ENCODE measurements around the gene PTPRD.

Gene PTPRD

GRCh38 chr9:8653855-8654254 lies 1958.9 kb downstream of the PTPRD start:
- DNase-seq (ENCODE audit: insufficient read length) (no peak), FAIRE-seq (no peak)
- TF ChIP-seq POLR2AphosphoS5 (IDR thresholded peaks at IDR 0.05; ENCODE audit: low read depth, low read length) (no peak), POLR2A (IDR thresholded peaks at IDR 0.05; ENCODE audit: low read depth, low read length) (no peak), TAF1 (IDR thresholded peaks at IDR 0.05; ENCODE audit: borderline replicate concordance, low read depth, low read length) (no peak)

- DNase-seq (ENCODE audit: insufficient read length) (no peak), FAIRE-seq (no peak)
- TF ChIP-seq TAF1 (IDR thresholded peaks at IDR 0.05; ENCODE audit: borderline replicate concordance, low read depth, low read length): no peak
- TF ChIP-seq POLR2AphosphoS5 (IDR thresholded peaks at IDR 0.05; ENCODE audit: low read depth, low read length): no peak
- TF ChIP-seq POLR2A (IDR thresholded peaks at IDR 0.05; ENCODE audit: low read depth, low read length): no peak
Measured at GRCh38 chr9:8653111-8653510, 1959.7 kb downstream of the PTPRD start.

GRCh38 chr9:8652255-8652654 lies 1960.5 kb downstream of the PTPRD start:
- no peak for FAIRE-seq
- TF ChIP-seq POLR2A (IDR thresholded peaks at IDR 0.05; ENCODE audit: low read depth, low read length): no peak
- no peak for TF ChIP-seq POLR2AphosphoS5 (IDR thresholded peaks at IDR 0.05; ENCODE audit: low read depth, low read length)
- DNase-seq (ENCODE audit: insufficient read length): no peak

GRCh38 chr9:8651846-8652215 lies 1961.0 kb downstream of the PTPRD start:
- DNase-seq (ENCODE audit: insufficient read length) (no peak), FAIRE-seq (no peak)

GRCh38 chr9:8651070-8651845 lies 1961.5 kb downstream of the PTPRD start:
- TF ChIP-seq POLR2A (IDR thresholded peaks at IDR 0.05; ENCODE audit: low read depth, low read length) (no peak), POLR2AphosphoS5 (IDR thresholded peaks at IDR 0.05; ENCODE audit: low read depth, low read length) (no peak), TAF1 (IDR thresholded peaks at IDR 0.05; ENCODE audit: borderline replicate concordance, low read depth, low read length) (no peak)
- FAIRE-seq: no peak
- no peak for DNase-seq (ENCODE audit: insufficient read length)

More at GRCh38 chr9:8651846-8652215, 1961.0 kb downstream of the PTPRD start:
- TF ChIP-seq POLR2A (IDR thresholded peaks at IDR 0.05; ENCODE audit: low read depth, low read length) (no peak), TAF1 (IDR thresholded peaks at IDR 0.05; ENCODE audit: borderline replicate concordance, low read depth, low read length) (no peak), POLR2AphosphoS5 (IDR thresholded peaks at IDR 0.05; ENCODE audit: low read depth, low read length) (no peak)

- FAIRE-seq (no peak), DNase-seq (ENCODE audit: insufficient read length) (no peak)
- TF ChIP-seq POLR2A (IDR thresholded peaks at IDR 0.05; ENCODE audit: low read depth, low read length): no peak
- TF ChIP-seq POLR2AphosphoS5 (IDR thresholded peaks at IDR 0.05; ENCODE audit: low read depth, low read length): no peak
- no peak for TF ChIP-seq TAF1 (IDR thresholded peaks at IDR 0.05; ENCODE audit: borderline replicate concordance, low read depth, low read length)
Measured at GRCh38 chr9:8649807-8650206, 1963.0 kb downstream of the PTPRD start.

GRCh38 chr9:8649160-8649559 lies 1963.6 kb downstream of the PTPRD start:
- DNase-seq (ENCODE audit: insufficient read length): no peak
- TF ChIP-seq POLR2AphosphoS5 (IDR thresholded peaks at IDR 0.05; ENCODE audit: low read depth, low read length) (no peak), POLR2A (IDR thresholded peaks at IDR 0.05; ENCODE audit: low read depth, low read length) (no peak)
- no peak for FAIRE-seq

- no peak for FAIRE-seq
- no peak for DNase-seq (ENCODE audit: insufficient read length)
- TF ChIP-seq TAF1 (IDR thresholded peaks at IDR 0.05; ENCODE audit: borderline replicate concordance, low read depth, low read length) (no peak), POLR2A (IDR thresholded peaks at IDR 0.05; ENCODE audit: low read depth, low read length) (no peak), POLR2AphosphoS5 (IDR thresholded peaks at IDR 0.05; ENCODE audit: low read depth, low read length) (no peak)
Measured at GRCh38 chr9:8648271-8648845, 1964.4 kb downstream of the PTPRD start.

- no peak for FAIRE-seq
- no peak for DNase-seq (ENCODE audit: insufficient read length)
- TF ChIP-seq POLR2AphosphoS5 (IDR thresholded peaks at IDR 0.05; ENCODE audit: low read depth, low read length): no peak
- TF ChIP-seq POLR2A (IDR thresholded peaks at IDR 0.05; ENCODE audit: low read depth, low read length): no peak
- TF ChIP-seq TAF1 (IDR thresholded peaks at IDR 0.05; ENCODE audit: borderline replicate concordance, low read depth, low read length): no peak
Measured at GRCh38 chr9:8647824-8648223, 1965.0 kb downstream of the PTPRD start.

GRCh38 chr9:8644571-8644970 lies 1968.2 kb downstream of the PTPRD start:
- no peak for TF ChIP-seq POLR2A (IDR thresholded peaks at IDR 0.05; ENCODE audit: low read depth, low read length)
- TF ChIP-seq POLR2AphosphoS5 (IDR thresholded peaks at IDR 0.05; ENCODE audit: low read depth, low read length): no peak
- no peak for TF ChIP-seq TAF1 (IDR thresholded peaks at IDR 0.05; ENCODE audit: borderline replicate concordance, low read depth, low read length)
- FAIRE-seq: no peak
- no peak for DNase-seq (ENCODE audit: insufficient read length)

- FAIRE-seq: no peak
- TF ChIP-seq TAF1 (IDR thresholded peaks at IDR 0.05; ENCODE audit: borderline replicate concordance, low read depth, low read length) (no peak), POLR2A (IDR thresholded peaks at IDR 0.05; ENCODE audit: low read depth, low read length) (no peak), POLR2AphosphoS5 (IDR thresholded peaks at IDR 0.05; ENCODE audit: low read depth, low read length) (no peak)
Measured at GRCh38 chr9:8643896-8644295, 1968.9 kb downstream of the PTPRD start.

GRCh38 chr9:8643464-8643863 lies 1969.3 kb downstream of the PTPRD start:
- no peak for DNase-seq (ENCODE audit: insufficient read length)
- FAIRE-seq: no peak
- no peak for TF ChIP-seq POLR2AphosphoS5 (IDR thresholded peaks at IDR 0.05; ENCODE audit: low read depth, low read length)
- no peak for TF ChIP-seq TAF1 (IDR thresholded peaks at IDR 0.05; ENCODE audit: borderline replicate concordance, low read depth, low read length)
- no peak for TF ChIP-seq POLR2A (IDR thresholded peaks at IDR 0.05; ENCODE audit: low read depth, low read length)

More at GRCh38 chr9:8643896-8644295, 1968.9 kb downstream of the PTPRD start:
- DNase-seq (ENCODE audit: insufficient read length): no peak

All from GM12892 (cell line).